ENCODE results near the gene LAMP1. TPM values are rescaled to one million over a fixed set of nuclear protein-coding genes. Genes with fewer than 3 reads are reported as not detected.

LAMP1 gene
- total RNA-seq, 2 experiments from 2014 or later, result 12.2 to 24.6 TPM

DNA sequence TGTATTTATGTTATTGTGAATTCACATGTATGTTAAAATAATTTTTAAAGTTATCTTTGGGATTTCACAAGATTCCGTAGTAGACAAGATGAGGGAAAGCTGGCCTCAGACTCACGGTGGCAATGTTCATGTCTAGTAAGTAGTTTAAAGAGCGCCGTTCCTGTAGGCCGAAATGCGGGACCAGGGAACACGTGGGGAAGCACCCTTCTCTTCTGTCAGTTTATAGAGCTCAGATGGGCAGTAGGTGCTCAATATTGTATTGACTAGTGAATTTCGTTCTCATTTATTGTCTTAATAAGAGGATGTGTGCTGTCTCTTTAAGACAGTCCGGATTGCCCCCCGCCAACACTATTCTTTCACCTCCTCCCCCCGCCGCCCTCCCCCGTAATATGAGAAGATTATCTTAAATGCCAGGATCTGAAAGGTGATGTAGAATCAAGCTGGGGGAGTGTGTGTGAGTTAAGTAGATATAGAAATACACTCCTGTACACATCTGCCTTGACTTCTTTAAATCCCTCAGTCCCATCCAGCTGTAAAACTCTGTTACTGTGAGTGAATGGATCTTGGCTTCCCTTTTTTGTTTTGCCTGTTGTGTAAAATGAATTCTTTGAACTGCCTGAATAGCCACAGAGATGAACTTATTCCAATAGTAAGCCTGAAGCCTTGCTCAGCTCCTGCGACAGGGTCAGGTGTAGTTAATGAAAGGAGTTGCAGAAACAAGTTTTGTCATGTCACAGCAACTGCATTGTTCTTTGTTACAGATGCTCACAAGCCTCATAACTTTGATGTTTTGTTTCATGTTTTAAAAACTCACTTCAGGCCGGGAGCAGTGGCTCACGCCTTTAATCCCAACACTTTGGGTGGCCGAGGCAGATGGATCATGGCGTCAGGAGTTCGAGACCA is 1.3 kb downstream of the LAMP1 start:
- no peak overlapping the region for H3K27ac ChIP-seq (ENCODE audit: low read depth, low read length, poor library complexity, severe bottlenecking)
- H3K4me3 ChIP-seq (ENCODE audit: low read depth, low read length, poor library complexity, severe bottlenecking), result peak overlapping the region; percentile 90
- intact Hi-C loops (cut with micrococcal nuclease; ENCODE audit: unreplicated experiment), result loop anchor here (5.0 kb wide), 1 partner anchor 94 kb away; no protein-coding TSS in a partner anchor
- TF ChIP-seq, protein P1, sequence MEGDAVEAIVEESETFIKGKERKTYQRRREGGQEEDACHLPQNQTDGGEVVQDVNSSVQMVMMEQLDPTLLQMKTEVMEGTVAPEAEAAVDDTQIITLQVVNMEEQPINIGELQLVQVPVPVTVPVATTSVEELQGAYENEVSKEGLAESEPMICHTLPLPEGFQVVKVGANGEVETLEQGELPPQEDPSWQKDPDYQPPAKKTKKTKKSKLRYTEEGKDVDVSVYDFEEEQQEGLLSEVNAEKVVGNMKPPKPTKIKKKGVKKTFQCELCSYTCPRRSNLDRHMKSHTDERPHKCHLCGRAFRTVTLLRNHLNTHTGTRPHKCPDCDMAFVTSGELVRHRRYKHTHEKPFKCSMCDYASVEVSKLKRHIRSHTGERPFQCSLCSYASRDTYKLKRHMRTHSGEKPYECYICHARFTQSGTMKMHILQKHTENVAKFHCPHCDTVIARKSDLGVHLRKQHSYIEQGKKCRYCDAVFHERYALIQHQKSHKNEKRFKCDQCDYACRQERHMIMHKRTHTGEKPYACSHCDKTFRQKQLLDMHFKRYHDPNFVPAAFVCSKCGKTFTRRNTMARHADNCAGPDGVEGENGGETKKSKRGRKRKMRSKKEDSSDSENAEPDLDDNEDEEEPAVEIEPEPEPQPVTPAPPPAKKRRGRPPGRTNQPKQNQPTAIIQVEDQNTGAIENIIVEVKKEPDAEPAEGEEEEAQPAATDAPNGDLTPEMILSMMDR (conservative IDR thresholded peaks at IDR 0.05; ENCODE audit: low read length), result no peak
- no peak for TF ChIP-seq EZH2phosphoT487 (IDR thresholded peaks at IDR 0.05; ENCODE audit: borderline replicate concordance, low read depth, low read length)
- H3K79me2 ChIP-seq (ENCODE audit: insufficient read depth, low read depth, low read length), result peaks cover 24% of the 10 kb centered on the region
- H3K4me1 ChIP-seq (ENCODE audit: insufficient read depth, low read length, poor library complexity, severe bottlenecking), result peaks cover 11% of the 10 kb centered on the region
- DNase-seq (ENCODE audit: low spot score), result no peak
- CTCF ChIA-PET (ENCODE audit: unreplicated experiment), result no interaction called here
- peaks cover 4% of the 10 kb centered on the region; the same call in 1 of the 2 replicates for H4K20me1 ChIP-seq (ENCODE audit: insufficient read depth, low read length)
- H3K4me2 ChIP-seq (ENCODE audit: low read length), result peak overlapping the region; percentile 95
- H2AFZ ChIP-seq (ENCODE audit: low read length), result no peak overlapping the region
- no peaks in the 10 kb centered on the region for H3K36me3 ChIP-seq (ENCODE audit: insufficient read depth, low read length)
- no peaks in the 10 kb centered on the region for H3K9me2 ChIP-seq (ENCODE audit: insufficient read depth, low read length)
- H3K9me3 ChIP-seq (ENCODE audit: low read length), result no peaks in the 10 kb centered on the region
- POLR2A ChIA-PET, result interaction anchor here (0.6 kb wide), 1 partner anchor 153 kb away, joined by 5 read pairs; no protein-coding TSS in a partner anchor
- TSS peak; percentile 77 for BruUV-seq (replicated peaks)

DNA sequence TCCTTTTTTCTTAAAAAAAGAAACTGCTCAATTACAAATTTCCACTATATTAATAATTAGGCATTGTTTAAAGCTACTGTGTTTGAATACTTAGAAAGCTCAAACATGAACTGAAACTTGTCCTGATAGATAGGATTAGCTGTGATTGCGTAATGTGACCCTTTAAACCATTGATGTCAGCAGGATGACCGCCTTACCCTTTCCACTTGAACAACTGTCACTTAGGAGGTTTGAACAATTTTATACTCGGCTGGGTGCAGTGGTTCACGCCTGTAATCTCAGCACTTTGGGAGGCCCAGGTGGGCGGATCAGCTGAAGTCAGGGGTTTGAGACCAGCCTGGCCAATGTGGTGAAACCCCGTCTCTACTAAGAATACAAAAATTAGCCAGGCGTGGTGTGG is 2.9 kb downstream of the LAMP1 start:
- intact Hi-C loops (cut with micrococcal nuclease; ENCODE audit: unreplicated experiment), result loop anchor here (5.0 kb wide), 1 partner anchor 92 kb away; no protein-coding TSS in a partner anchor
- ChIA-PET POLR2A (interaction anchor here (0.7 kb wide), 1 partner anchor 82 kb away, joined by 4 read pairs; no protein-coding TSS in a partner anchor), CTCF (ENCODE audit: unreplicated experiment) (no interaction called here)
- Histone ChIP-seq H3K79me2 (ENCODE audit: insufficient read depth, low read depth, low read length) (peaks cover 24% of the 10 kb centered on the region), H3K4me1 (ENCODE audit: insufficient read depth, low read length, poor library complexity, severe bottlenecking) (peaks cover 11% of the 10 kb centered on the region), H3K36me3 (ENCODE audit: insufficient read depth, low read length) (no peaks in the 10 kb centered on the region), H3K4me2 (ENCODE audit: low read length) (no peak overlapping the region), H4K20me1 (ENCODE audit: insufficient read depth, low read length) (peaks cover 4% of the 10 kb centered on the region; the same call in 1 of the 2 replicates), H3K9me2 (ENCODE audit: insufficient read depth, low read length) (no peaks in the 10 kb centered on the region), H3K27ac (ENCODE audit: low read depth, low read length, poor library complexity, severe bottlenecking) (no peak overlapping the region), H3K9me3 (ENCODE audit: low read length) (no peaks in the 10 kb centered on the region), H2AFZ (ENCODE audit: low read length) (no peak overlapping the region), H3K4me3 (ENCODE audit: low read depth, low read length, poor library complexity, severe bottlenecking) (no peak overlapping the region)
- TF ChIP-seq, protein P1 (conservative IDR thresholded peaks at IDR 0.05; ENCODE audit: low read length), result no peak
- TF ChIP-seq EZH2phosphoT487 (IDR thresholded peaks at IDR 0.05; ENCODE audit: borderline replicate concordance, low read depth, low read length), result no peak
- DNase-seq (ENCODE audit: low spot score), result no peak
- BruUV-seq (replicated peaks), result no TSS peak

DNA sequence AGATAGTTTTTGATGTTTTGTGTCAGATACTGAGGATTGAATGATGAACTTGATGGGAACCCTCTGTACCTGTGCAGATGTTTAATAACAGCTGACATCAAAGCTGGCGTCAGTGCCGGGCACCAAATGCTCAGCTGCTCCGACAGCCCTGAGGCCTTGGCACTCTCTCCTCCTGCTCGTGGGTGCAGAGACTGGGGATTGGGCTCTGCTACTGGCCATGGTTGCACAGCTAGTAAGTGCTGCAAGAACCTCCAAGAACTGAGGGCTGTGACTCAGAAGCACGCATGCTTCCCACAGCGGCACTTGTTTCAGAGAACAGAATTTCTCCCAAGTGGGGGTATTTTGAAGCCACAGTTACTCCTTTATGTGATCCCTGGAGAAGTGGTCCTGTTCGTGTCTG is 5.9 kb downstream of the LAMP1 start:
- Histone ChIP-seq H4K20me1 (ENCODE audit: insufficient read depth, low read length) (peaks cover 4% of the 10 kb centered on the region; the same call in 1 of the 2 replicates), H3K9me2 (ENCODE audit: insufficient read depth, low read length) (no peaks in the 10 kb centered on the region), H3K4me2 (ENCODE audit: low read length) (no peak overlapping the region), H3K79me2 (ENCODE audit: insufficient read depth, low read depth, low read length) (peaks cover 18% of the 10 kb centered on the region), H3K36me3 (ENCODE audit: insufficient read depth, low read length) (no peaks in the 10 kb centered on the region; the same call in 1 of the 2 replicates), H3K9me3 (ENCODE audit: low read length) (no peaks in the 10 kb centered on the region), H3K4me1 (ENCODE audit: insufficient read depth, low read length, poor library complexity, severe bottlenecking) (peaks cover 8% of the 10 kb centered on the region), H2AFZ (ENCODE audit: low read length) (no peak overlapping the region), H3K27ac (ENCODE audit: low read depth, low read length, poor library complexity, severe bottlenecking) (no peak overlapping the region), H3K4me3 (ENCODE audit: low read depth, low read length, poor library complexity, severe bottlenecking) (no peak overlapping the region)
- TF ChIP-seq, protein P1 (conservative IDR thresholded peaks at IDR 0.05; ENCODE audit: low read length), result no peak
- TF ChIP-seq EZH2phosphoT487 (IDR thresholded peaks at IDR 0.05; ENCODE audit: borderline replicate concordance, low read depth, low read length), result no peak
- DNase-seq (ENCODE audit: low spot score), result no peak
- intact Hi-C loops (cut with micrococcal nuclease; ENCODE audit: unreplicated experiment), result no loop called here
- no TSS peak for BruUV-seq (replicated peaks)
- ChIA-PET CTCF (ENCODE audit: unreplicated experiment) (no interaction called here), POLR2A (no interaction called here)

All from OCI-LY7 (cell line).